CD4-positive, alpha-beta T cell (primary cell): ENCODE measurements around the gene SMIM41. TPM values are rescaled to one million over a fixed set of nuclear protein-coding genes. Genes with fewer than 3 reads are reported as not detected.
A peak's percentile ranks its signal among the peaks of the same experiment; 100 is the strongest.

ENCODE experiments used
- ATAC-seq: fragments of 200-7000 bp; cut with Tn5 transposase; one replicate; pipeline ENCODE4 v1.10.0; 2022; ENCODE audit warnings: mild to moderate bottlenecking; ENCODE audit not compliant: poor library complexity
- CTCF ChIA-PET: fragments of 350-600 bp; sonication (Branson Sonifier 250); formaldehyde crosslinking; loops from one replicate; lab custom pipeline; 2021; ENCODE audit warnings: antibody characterized with exemption, inconsistent platforms; lab: Charles Lee
- POLR2A ChIA-PET: fragments of 350-600 bp; sonication (Branson Sonifier 250); formaldehyde crosslinking; loops from one replicate; lab custom pipeline; 2021; ENCODE audit warnings: antibody characterized with exemption, inconsistent platforms; lab: Charles Lee
- DNase-seq, 14 experiments: peaks; one replicate each; pipeline ENCODE4 v3.0.0-alpha.2; 2013 to 2020; ENCODE audit warnings: mixed read lengths in 2 of 14
- H3K27ac ChIP-seq, 2 donors: one replicate each; pipeline versions ENCODE4 v1.5.1 to v1.7.0; 2013; ENCODE audit warnings: low read length in 2 of 2, low read depth in 1 of 2, mild to moderate bottlenecking in 1 of 2
- H3K27me3 ChIP-seq, 2 experiments: 1 replicate in 1 of 2; 2 replicates in 1 of 2; pipeline versions ENCODE4 v1.6.1 to v1.7.0; 2013; ENCODE audit warnings: low read length in 2 of 2, control low read depth in 1 of 2, mild to moderate bottlenecking in 1 of 2, moderate library complexity in 1 of 2; ENCODE audit not compliant: insufficient read depth in 2 of 2, control insufficient read depth in 1 of 2
- H3K36me3 ChIP-seq: one replicate; pipeline ENCODE4 v1.6.1; 2013; ENCODE audit warnings: low read length, control low read depth; ENCODE audit not compliant: insufficient read depth
- H3K4me1 ChIP-seq: one replicate; pipeline ENCODE4 v1.6.1; 2013; ENCODE audit warnings: low read length, control low read depth; ENCODE audit not compliant: insufficient read depth
- H3K4me3 ChIP-seq: one replicate; pipeline ENCODE4 v1.5.1; 2013; ENCODE audit warnings: mild to moderate bottlenecking, low read length, moderate library complexity
- H3K9me3 ChIP-seq, 2 experiments: 1 replicate in 1 of 2; 2 replicates in 1 of 2; pipeline versions ENCODE4 v1.6.1 to v1.7.0; 2013; ENCODE audit warnings: low read length in 2 of 2, mild to moderate bottlenecking in 2 of 2, control low read depth in 1 of 2, moderate library complexity in 1 of 2; ENCODE audit not compliant: control insufficient read depth in 1 of 2, insufficient read depth in 1 of 2
- H3K27ac Mint-ChIP-seq: one replicate; pipeline ENCODE4 v1.8.0; 2020; ENCODE audit warnings: mixed read lengths
- H3K27me3 Mint-ChIP-seq: one replicate; pipeline ENCODE4 v1.8.0; 2021; ENCODE audit warnings: mixed read lengths
- H3K36me3 Mint-ChIP-seq: one replicate; pipeline ENCODE4 v1.8.0; 2021; ENCODE audit warnings: low read depth, mixed read lengths
- H3K4me1 Mint-ChIP-seq: one replicate; pipeline ENCODE4 v1.8.0; 2021; ENCODE audit warnings: low read depth, mixed read lengths
- H3K4me3 Mint-ChIP-seq: one replicate; pipeline ENCODE4 v1.8.0; 2020; ENCODE audit warnings: mild to moderate bottlenecking, mixed read lengths
- H3K9me3 Mint-ChIP-seq: one replicate; pipeline ENCODE4 v1.8.0; 2020; ENCODE audit warnings: mixed read lengths
- intact Hi-C, 2 experiments: fragments of 100-400 bp; cut with DNase I in 1 of 2; cut with micrococcal nuclease in 1 of 2; formaldehyde crosslinking; loops; one replicate each; pipeline versions ENCODE4 v1.15.1 to v1.9.0; 2023 to 2025; cut with DNase I, micrococcal nuclease
- total RNA-seq, 174 experiments: library from RNA in 2 of 174; stranded (reverse) in 2 of 174; gene quantifications; one replicate each; pipeline ENCODE4 v1.2.3 and lab custom pipeline; 2021 to 2026
- TF ChIP-seq, protein P1 (sequence below): fragments of 200-600 bp; IDR thresholded peaks from one replicate; pipeline ENCODE4 v1.8.0; 2022; ENCODE audit warnings: antibody characterized with exemption, mild to moderate bottlenecking

SMIM41 gene
- total RNA-seq, 2 experiments from 2014 or later, result not detected

DNA sequence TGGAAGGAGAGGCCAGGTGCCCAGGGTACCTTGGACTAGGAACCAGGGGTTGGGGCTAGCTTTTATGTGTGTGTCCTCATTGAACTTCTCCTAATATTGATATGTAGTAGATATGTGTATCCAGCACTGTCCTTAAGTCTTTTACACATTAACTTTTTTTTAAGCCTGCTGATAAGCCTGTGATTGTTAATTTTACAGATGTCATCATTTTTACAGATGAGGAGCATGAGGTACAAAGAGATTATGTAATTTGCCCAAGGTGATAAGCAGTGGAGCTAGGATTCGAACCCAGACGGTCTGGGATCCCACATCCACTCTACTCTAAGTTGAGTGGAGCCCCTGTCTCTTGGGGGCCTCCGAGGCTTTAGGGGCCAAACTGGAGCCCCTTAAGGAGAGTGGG, 38.5 kb upstream of the SMIM41 start:
- ATAC-seq (no peak), DNase-seq (no peak)
- H3K27ac Mint-ChIP-seq, result peak overlapping the region; percentile 42
- Histone ChIP-seq H3K4me3 (no peak overlapping the region), H3K27ac (peak overlapping the region in 1 of 2 donors; percentile 10), H3K36me3 (no peaks in the 10 kb centered on the region), H3K4me1 (peaks cover 47% of the 10 kb centered on the region), H3K27me3 (no peaks in the 10 kb centered on the region), H3K9me3 (no peaks in the 10 kb centered on the region)
- intact Hi-C loops, result no loop called here
- POLR2A ChIA-PET, result interaction anchor here (1.1 kb wide), 1 partner anchor 10 kb away, joined by 5 read pairs; the partner anchor contains the start of gene NR4A1
- H3K4me3 Mint-ChIP-seq, result no peak overlapping the region
- TF ChIP-seq, protein P1, sequence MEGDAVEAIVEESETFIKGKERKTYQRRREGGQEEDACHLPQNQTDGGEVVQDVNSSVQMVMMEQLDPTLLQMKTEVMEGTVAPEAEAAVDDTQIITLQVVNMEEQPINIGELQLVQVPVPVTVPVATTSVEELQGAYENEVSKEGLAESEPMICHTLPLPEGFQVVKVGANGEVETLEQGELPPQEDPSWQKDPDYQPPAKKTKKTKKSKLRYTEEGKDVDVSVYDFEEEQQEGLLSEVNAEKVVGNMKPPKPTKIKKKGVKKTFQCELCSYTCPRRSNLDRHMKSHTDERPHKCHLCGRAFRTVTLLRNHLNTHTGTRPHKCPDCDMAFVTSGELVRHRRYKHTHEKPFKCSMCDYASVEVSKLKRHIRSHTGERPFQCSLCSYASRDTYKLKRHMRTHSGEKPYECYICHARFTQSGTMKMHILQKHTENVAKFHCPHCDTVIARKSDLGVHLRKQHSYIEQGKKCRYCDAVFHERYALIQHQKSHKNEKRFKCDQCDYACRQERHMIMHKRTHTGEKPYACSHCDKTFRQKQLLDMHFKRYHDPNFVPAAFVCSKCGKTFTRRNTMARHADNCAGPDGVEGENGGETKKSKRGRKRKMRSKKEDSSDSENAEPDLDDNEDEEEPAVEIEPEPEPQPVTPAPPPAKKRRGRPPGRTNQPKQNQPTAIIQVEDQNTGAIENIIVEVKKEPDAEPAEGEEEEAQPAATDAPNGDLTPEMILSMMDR, result no peak
- peaks cover 33% of the 10 kb centered on the region for H3K4me1 Mint-ChIP-seq
- no peaks in the 10 kb centered on the region for H3K27me3 Mint-ChIP-seq
- no peaks in the 10 kb centered on the region for H3K9me3 Mint-ChIP-seq
- no peaks in the 10 kb centered on the region for H3K36me3 Mint-ChIP-seq
- CTCF ChIA-PET, result interaction anchor here (0.9 to 1.1 kb wide), 2 partner anchors 11 to 16 kb away, joined by 3 to 5 read pairs; no protein-coding TSS in a partner anchor

DNA sequence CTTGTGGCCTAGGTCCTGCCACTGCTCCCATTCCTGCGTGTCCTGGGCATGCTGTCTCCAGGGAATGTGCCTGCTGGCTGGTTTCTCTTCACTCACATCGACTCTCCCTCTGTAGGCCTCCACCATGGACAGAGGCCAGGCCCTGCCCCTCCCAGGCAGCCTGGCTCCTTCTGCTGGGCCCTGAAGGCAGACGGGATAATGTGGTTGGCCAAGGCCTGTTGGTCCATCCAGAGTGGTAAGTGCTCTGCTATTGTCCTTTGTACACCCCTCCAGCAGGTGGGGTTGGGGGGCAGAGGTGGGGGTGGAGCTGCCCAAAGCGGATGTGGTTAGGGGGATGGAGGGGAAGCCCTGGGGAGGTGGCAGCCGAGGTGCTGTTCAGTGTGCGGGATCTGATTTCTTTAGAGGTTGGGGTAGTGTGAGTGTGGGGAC, 37.8 kb upstream of the SMIM41 start:
- Mint-ChIP-seq H3K4me3 (peak overlapping the region; percentile 36), H3K9me3 (no peaks in the 10 kb centered on the region), H3K36me3 (no peaks in the 10 kb centered on the region), H3K27ac (peak overlapping the region; percentile 45), H3K4me1 (peaks cover 28% of the 10 kb centered on the region), H3K27me3 (no peaks in the 10 kb centered on the region)
- DNase-seq, result peak in 7 of 14 experiments; percentile 37 to 83 (median 46)
- ChIA-PET POLR2A (interaction anchor here (1.1 kb wide), 1 partner anchor 9 kb away, joined by 5 read pairs; the partner anchor contains the start of gene NR4A1), CTCF (interaction anchor here (0.9 to 1.1 kb wide), 2 partner anchors 12 to 17 kb away, joined by 3 to 5 read pairs; no protein-coding TSS in a partner anchor)
- no peak overlapping the region for H3K27ac ChIP-seq
- peak; percentile 42 for ATAC-seq
- H3K9me3 ChIP-seq, result no peaks in the 10 kb centered on the region
- intact Hi-C loops, result no loop called here
- H3K36me3 ChIP-seq, result no peaks in the 10 kb centered on the region
- peaks cover 43% of the 10 kb centered on the region for H3K4me1 ChIP-seq
- TF ChIP-seq, protein P1, result no peak
- H3K4me3 ChIP-seq, result no peak overlapping the region
- no peaks in the 10 kb centered on the region for H3K27me3 ChIP-seq

DNA sequence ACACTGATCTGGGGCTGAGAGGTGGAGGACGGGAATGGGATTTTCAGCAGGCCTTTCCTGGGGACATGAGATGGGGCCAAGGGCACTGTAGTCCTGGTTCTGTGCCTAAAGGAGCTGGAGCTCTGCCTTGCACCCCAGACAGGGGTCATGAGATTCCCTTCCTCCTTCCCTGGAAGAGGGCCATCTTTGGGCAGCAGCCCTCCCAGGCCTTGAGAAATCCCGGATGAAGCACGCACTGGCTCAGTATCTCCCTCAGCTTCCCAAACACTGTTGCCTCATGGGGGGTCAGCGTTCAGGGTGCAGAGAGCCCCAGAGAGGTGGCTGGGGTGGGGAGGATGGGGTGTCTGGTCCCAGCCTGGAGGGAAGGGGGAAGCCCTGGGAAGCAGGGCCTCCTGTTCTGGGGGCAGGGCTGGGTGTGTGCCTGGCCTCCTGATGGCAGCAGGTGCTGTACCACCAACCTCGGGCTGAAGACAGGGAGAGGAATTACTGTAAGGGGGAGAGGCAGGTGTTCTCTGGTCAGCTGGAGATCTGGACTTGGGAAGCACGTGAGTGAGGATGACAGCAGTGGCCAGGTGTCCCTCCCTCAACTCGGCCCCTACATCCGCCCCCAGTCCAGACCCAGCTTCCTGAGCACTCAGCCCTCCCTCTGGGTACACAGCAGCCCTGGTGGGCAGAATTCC, 36.7 kb upstream of the SMIM41 start:
- DNase-seq (no peak), ATAC-seq (no peak)
- no peaks in the 10 kb centered on the region for H3K9me3 Mint-ChIP-seq
- TF ChIP-seq, protein P1, result no peak
- H3K4me1 Mint-ChIP-seq, result peaks cover 28% of the 10 kb centered on the region
- CTCF ChIA-PET, result interaction anchor here (0.8 to 1.1 kb wide), 2 partner anchors 18 to 40 kb away, joined by 3 to 4 read pairs; no protein-coding TSS in a partner anchor
- POLR2A ChIA-PET, result no interaction called here
- Histone ChIP-seq H3K9me3 (no peaks in the 10 kb centered on the region), H3K27me3 (no peaks in the 10 kb centered on the region), H3K36me3 (no peaks in the 10 kb centered on the region), H3K4me1 (peaks cover 35% of the 10 kb centered on the region), H3K4me3 (no peak overlapping the region), H3K27ac (no peak overlapping the region)
- H3K36me3 Mint-ChIP-seq, result no peaks in the 10 kb centered on the region
- H3K27ac Mint-ChIP-seq, result no peak overlapping the region
- H3K4me3 Mint-ChIP-seq, result no peak overlapping the region
- intact Hi-C loops, result no loop called here
- H3K27me3 Mint-ChIP-seq, result no peaks in the 10 kb centered on the region
